Measurements from ENCODE around the gene YWHAQ. TPM values are rescaled to one million over a fixed set of nuclear protein-coding genes. Genes with fewer than 3 reads are reported as not detected.
"Not testable (repeated sequence)": the region's sequence is repeated elsewhere in the genome, so short reads cannot be mapped to it uniquely, and the experiment has no call there.

The YWHAQ gene
- total RNA-seq, 3 donors from 2014 or later = 204 to 256 (median 251) TPM

GRCh38 chr2:9610781-9611548 lies 19.8 kb downstream of the YWHAQ start:
- DNase-seq = no peak
- peaks cover 11% of the 10 kb centered on the region for H3K4me1 ChIP-seq (ENCODE audit: low read depth)
- no peak overlapping the region for H3K4me3 ChIP-seq
- intact Hi-C loops (cut with DNase I, micrococcal nuclease) = no loop called here
- no peaks in the 10 kb centered on the region for H3K36me3 ChIP-seq (ENCODE audit: low read depth)
- TF ChIP-seq, protein P1, sequence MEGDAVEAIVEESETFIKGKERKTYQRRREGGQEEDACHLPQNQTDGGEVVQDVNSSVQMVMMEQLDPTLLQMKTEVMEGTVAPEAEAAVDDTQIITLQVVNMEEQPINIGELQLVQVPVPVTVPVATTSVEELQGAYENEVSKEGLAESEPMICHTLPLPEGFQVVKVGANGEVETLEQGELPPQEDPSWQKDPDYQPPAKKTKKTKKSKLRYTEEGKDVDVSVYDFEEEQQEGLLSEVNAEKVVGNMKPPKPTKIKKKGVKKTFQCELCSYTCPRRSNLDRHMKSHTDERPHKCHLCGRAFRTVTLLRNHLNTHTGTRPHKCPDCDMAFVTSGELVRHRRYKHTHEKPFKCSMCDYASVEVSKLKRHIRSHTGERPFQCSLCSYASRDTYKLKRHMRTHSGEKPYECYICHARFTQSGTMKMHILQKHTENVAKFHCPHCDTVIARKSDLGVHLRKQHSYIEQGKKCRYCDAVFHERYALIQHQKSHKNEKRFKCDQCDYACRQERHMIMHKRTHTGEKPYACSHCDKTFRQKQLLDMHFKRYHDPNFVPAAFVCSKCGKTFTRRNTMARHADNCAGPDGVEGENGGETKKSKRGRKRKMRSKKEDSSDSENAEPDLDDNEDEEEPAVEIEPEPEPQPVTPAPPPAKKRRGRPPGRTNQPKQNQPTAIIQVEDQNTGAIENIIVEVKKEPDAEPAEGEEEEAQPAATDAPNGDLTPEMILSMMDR (IDR thresholded peaks at IDR 0.05) = no peak
- peak; percentile 81 for ATAC-seq
- no peaks in the 10 kb centered on the region for H3K9me3 ChIP-seq

- H3K9me3 ChIP-seq; DNase-seq; H3K4me3 ChIP-seq; H3K36me3 ChIP-seq (ENCODE audit: low read depth); intact Hi-C loops (cut with DNase I, micrococcal nuclease): not testable (repeated sequence)
- H3K4me1 ChIP-seq (ENCODE audit: low read depth) = peaks cover 13% of the 10 kb centered on the region
- peak; percentile 57 for ATAC-seq
These were observed 22.3 kb downstream of the YWHAQ start for GRCh38 chr2:9608491-9608890.

DNA sequence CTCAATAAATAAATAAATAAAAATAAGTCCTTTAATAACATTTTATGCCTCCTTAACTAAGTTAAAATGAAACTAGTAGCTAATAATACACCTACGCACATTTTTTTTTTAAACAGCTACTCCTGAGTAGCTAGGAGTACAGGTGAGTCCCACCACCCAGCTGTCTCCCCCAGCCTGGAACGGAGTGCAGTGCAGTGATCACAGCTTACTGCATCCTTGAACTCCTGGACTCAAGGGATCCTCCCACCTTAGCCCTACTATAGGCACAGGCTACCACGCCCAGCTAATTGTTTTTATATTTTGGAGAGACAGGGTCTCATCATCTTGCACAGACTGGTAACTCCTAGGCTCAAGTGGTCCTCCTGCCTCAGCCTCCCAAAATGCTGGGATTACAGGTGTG lies 28.4 kb downstream of the YWHAQ start:
- H3K36me3 ChIP-seq (ENCODE audit: low read depth) = no peaks in the 10 kb centered on the region
- TF ChIP-seq, protein P1 (IDR thresholded peaks at IDR 0.05) = no peak
- no peak for ATAC-seq
- peaks cover 22% of the 10 kb centered on the region for H3K9me3 ChIP-seq
- no peak overlapping the region for H3K4me3 ChIP-seq
- H3K4me1 ChIP-seq (ENCODE audit: low read depth) = peaks cover 3% of the 10 kb centered on the region
- intact Hi-C loops (cut with DNase I, micrococcal nuclease) = no loop called here
- no peak for DNase-seq

DNA sequence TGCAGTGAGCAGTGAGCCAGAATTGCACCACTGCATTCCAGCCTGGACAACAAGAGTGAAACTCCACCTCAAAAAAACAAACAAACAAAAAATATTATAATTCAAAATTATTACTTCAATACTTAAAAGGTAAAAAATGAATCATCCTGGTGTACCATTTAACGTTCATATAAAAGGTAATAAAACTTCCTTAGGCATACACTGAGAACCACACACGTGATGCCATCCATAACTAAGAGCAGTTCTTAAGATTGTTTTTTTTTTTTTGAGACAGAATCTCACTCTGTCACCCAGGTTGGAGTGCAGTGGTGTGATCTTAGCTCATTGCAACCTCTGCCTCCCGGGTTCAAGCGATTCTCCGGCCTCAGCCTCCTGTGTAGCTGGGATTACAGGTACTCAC lies 29.4 kb downstream of the YWHAQ start:
- DNase-seq = no peak
- Histone ChIP-seq H3K4me3 (no peak overlapping the region), H3K36me3 (ENCODE audit: low read depth) (no peaks in the 10 kb centered on the region), H3K4me1 (ENCODE audit: low read depth) (peaks cover 3% of the 10 kb centered on the region), H3K9me3 (peaks cover 22% of the 10 kb centered on the region)
- ATAC-seq = peak; percentile 56
- TF ChIP-seq, protein P1 (IDR thresholded peaks at IDR 0.05) = no peak
- intact Hi-C loops (cut with DNase I, micrococcal nuclease) = no loop called here

DNA sequence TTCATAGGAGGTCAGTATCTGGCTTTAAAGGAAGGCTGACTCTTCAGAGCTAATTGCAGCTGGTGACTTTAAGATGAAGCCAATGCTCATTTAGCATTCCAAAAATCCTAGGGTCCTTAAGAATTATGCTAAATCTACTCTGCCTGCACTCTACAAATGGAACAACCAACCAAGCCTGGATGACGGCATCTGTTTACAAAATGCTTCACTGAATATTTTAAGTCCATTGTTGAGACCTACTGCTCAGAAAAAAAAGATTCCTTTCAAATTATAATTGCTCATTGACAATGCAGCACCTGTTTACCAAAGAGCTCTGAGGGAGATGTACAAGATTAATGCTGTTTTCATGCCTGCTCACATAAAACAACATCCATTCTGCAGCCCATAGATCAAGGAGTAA lies 31.4 kb downstream of the YWHAQ start:
- Histone ChIP-seq H3K36me3 (ENCODE audit: low read depth) (no peaks in the 10 kb centered on the region), H3K4me3 (no peak overlapping the region), H3K4me1 (ENCODE audit: low read depth) (peaks cover 6% of the 10 kb centered on the region), H3K9me3 (peaks cover 22% of the 10 kb centered on the region)
- TF ChIP-seq, protein P1 (IDR thresholded peaks at IDR 0.05) = no peak
- ATAC-seq = no peak
- intact Hi-C loops (cut with DNase I, micrococcal nuclease) = no loop called here
- no peak for DNase-seq

DNA sequence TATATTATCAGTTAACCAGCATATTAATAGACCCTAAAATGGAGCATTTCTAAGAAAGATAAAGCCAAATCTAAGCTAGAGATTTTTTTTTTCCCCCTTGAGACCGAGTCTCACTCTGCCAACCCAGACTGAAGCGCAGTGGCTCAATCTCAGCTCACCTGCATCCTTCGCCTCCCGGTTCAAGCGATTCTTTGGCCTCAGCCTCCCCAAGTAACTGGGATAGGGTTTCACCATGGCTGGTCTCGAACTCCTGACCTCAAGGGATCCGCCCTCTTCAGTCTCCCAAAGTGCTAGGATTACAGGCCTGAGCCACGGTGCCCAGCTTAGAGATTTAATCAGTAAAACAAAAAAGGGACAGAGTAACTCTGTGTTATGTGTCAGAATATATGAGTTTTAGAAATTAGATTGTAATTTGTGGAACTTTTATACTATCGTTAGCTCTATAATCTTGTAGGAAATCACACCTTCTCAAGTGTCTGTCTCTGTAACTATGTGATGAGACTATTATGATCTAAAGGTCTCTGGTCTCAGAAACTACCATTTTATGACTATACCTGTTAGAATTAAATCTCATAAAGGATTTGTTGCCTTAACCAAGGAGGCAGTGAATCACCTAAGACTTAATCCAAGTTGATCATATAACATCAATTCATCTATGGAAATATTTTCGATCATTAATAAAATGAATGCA lies 34.0 kb downstream of the YWHAQ start:
- TF ChIP-seq, protein P1 (IDR thresholded peaks at IDR 0.05) = no peak
- no peaks in the 10 kb centered on the region for H3K36me3 ChIP-seq (ENCODE audit: low read depth)
- ATAC-seq = no peak
- H3K9me3 ChIP-seq = peaks cover 22% of the 10 kb centered on the region
- peaks cover 10% of the 10 kb centered on the region for H3K4me1 ChIP-seq (ENCODE audit: low read depth)
- H3K4me3 ChIP-seq = no peak overlapping the region
- DNase-seq = no peak
- intact Hi-C loops (cut with DNase I, micrococcal nuclease) = no loop called here
